SU-DHL-6 (cell line): Measurements from ENCODE around the gene ARSB.

Experiments used
- CTCF ChIP-seq: fragments of 200-600 bp; sonication (generic); IDR thresholded peaks from one replicate; pipeline ENCODE4 v1.5.1; 2017; ENCODE audit warnings: antibody characterized with exemption, mild to moderate bottlenecking, low read length, moderate library complexity; ENCODE audit not compliant: insufficient read depth, poor library complexity, severe bottlenecking
- EZH2phosphoT487 ChIP-seq: fragments of 200-600 bp; sonication (generic), shearing (Covaris generic); conservative IDR thresholded peaks from 2 replicates; pipeline ENCODE4 v1.6.1; 2018; ENCODE audit warnings: mild to moderate bottlenecking, antibody characterized with exemption, low read length, moderate library complexity, mixed read lengths

GRCh38 chr5:79005936-79006631, 21.0 kb upstream of the ARSB start:
- TF ChIP-seq EZH2phosphoT487 (no peak), CTCF (no peak)
